GM18868 (cell line): ENCODE data around the gene STIMATE.

Experiments used
- ATAC-seq: cut with Tn5 transposase; IDR thresholded peaks from one replicate; pipeline ENCODE4 v1.9.1; 2021; ENCODE audit warnings: mild to moderate bottlenecking, moderate library complexity; ENCODE audit not compliant: unreplicated experiment

The STIMATE gene

GRCh38 chr3:52843108-52843865 lies 54.1 kb downstream of the STIMATE start:
- ATAC-seq = no peak

DNA sequence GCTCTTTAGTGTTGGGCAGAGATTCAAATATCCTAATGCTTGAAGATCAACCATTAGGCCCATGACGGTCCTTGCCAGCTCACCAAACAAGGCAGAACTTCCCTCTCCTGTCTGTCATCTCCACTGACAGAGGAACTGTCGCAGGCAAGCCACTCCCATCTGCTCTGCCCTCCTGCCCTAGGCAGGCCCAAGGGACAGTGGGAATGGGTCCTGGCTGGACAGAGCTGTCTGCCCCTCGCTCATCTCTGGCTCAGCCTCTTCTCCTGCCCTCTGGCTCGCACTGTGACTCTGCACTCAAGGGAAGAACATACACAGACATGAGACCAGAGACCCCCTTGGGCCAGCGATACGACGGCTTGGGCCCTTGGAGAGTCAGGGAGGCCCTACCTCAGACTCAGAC lies 54.9 kb downstream of the STIMATE start:
- ATAC-seq = no peak

DNA sequence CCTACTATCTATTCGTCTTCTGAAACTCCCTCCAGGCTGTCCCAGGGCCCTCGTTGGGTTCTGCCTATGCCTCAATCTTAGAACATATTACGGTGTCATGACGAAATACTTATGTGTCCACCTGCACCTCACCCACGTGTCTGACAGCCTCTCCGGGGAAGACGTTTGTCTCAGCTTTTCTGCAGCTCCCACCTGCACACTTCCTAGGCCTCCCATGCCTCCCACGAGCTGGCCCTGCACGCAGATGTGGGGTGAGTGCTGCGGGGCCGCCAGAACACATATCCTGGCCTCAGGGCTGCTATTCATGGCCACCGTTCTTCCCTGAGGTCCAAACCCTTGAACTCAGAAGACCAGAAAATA lies 55.4 kb downstream of the STIMATE start:
- no peak for ATAC-seq

DNA sequence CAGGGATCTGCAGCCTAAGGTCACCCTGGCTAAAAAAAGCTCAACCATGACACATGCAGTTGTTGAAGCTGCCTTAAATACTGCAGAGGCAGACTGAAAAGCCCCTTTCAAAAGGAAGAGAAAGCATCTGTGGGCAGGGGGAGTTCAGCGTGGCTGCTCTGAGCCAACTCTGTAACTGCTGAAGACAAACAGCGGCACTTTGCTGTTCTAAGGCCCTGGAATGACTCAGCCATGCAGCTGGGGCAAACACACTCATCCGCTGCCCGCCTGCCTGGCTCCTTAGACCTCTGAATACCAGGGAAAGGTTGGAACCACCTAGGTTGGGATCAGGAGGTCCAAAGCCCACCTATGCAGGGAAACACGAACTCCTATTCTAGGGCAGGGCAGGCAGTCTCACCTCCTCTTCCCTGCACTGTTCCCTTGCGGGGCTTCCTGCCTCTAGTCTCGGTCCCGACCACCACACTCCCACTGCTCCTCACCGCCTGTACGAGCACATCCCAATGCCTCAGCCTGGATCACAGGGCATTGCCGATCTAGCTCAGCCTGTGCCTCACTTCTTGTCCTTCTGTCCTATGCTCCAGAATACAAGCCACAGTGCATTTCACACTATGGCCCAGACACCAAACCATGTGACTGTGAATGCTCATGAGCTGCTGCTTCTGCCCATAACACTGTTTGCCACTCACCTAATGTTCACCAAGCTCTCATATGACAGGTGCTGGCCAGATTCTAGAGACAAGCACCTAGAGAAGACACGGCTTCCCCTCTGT lies 56.0 kb downstream of the STIMATE start:
- peak; percentile 86 for ATAC-seq

- no peak for ATAC-seq
Measured at GRCh38 chr3:52839892-52840545, 57.3 kb downstream of the STIMATE start.

- no peak for ATAC-seq
Measured at GRCh38 chr3:52839268-52839575, 58.1 kb downstream of the STIMATE start.

- ATAC-seq = no peak
Measured at GRCh38 chr3:52838561-52839267, 58.6 kb downstream of the STIMATE start.

GRCh38 chr3:52836986-52837385 lies 60.4 kb downstream of the STIMATE start:
- ATAC-seq = no peak

DNA sequence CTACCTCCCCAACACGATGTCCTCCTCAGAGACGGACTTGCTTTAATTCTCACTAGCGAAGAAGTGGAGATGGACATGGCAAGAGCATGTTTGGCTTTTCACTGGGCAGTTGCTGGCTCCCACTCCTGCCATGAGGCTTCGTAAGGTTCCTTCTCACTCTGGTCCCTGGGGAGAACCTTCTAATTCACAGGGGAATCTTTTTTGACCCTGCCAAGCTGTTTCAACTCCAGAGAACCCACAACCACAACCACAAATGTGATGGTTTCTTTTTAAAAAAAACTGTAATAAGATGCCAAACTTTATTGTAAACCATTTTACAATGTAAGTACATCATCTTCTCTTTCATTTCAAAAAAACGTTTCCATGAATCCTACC lies 60.9 kb downstream of the STIMATE start:
- ATAC-seq = no peak

DNA sequence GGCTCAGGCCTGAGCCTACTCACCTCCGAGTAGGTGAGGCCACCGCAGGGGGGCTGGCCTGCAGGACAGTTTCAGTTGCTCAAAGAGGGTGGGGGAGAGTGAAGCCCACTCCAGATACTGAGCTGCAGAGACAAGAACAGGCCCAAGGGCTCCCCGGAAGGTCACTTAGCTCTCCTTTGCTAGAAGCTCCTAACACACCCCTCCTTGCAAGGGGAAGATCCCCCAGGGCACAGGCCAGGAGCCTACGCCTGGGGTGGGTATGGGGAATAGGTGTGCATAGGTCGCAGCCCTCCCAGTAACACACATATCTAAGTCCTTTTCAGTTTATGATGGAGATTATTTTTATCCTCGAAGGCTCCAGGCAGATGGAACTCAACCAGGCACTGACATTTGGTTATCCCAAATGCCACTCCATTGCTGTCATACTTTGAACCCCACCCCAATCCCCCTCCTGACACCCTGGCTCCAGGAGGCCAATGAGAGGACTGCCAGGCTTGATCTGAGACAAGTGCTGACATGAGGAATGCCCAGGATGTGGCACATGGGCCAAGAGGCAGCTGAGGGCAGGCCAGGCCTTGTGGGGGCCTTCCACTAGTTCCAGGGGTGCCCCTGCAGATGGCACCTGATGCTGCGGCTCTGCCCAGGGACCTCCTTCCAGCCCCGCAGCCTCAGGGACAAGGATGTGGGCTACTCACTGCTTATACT lies 61.4 kb downstream of the STIMATE start:
- no peak for ATAC-seq

GRCh38 chr3:52834871-52835501 lies 62.4 kb downstream of the STIMATE start, which contains the start of gene MUSTN1:
Gene MUSTN1 (minus strand): TSS chr3:52835019. CDS start chr3:52834948, 71 bp downstream.
- ATAC-seq = no peak

GRCh38 chr3:52833202-52833601 lies 64.1 kb downstream of the STIMATE start:
- ATAC-seq = no peak

- ATAC-seq = no peak
Measured at GRCh38 chr3:52831500-52832301, 65.6 kb downstream of the STIMATE start.

DNA sequence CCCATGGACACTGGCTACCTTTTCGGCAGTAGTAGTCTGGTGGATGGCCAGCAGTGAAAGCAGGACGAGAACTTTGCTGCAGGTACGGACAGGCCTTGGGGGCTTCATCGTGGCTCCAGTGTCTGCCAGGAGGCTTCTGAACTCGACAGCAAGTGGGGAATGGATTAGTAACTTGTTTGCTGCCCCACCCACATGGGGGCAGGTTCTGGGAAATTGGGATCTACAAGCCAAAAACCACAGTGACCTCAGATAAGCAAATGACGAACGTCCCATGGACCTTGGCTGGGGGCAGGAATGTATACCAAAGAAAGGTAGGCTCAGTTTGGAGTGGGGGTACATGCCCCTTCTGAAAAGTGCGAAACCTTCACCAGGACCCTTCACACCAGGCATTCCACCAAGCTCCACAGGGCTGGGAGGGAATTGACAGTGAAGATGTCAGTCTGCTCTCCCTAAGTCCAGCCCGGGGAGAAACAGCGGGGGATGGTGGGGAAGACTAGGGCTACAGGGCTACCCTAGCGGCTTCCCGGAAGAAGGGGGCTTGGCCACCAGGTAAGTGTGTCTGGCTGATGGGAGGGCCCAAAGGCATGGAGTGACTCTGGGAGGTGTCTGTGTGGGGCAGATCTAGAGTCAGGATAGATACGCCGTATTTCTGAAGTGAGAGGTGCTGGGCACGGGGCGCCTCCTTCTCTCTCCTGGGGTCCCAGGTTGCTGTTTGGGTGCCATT lies 66.7 kb downstream of the STIMATE start, which contains the start of gene ITIH4:
Gene ITIH4, minus strand, starts transcription at position 138 of the 724 bp plus-strand sequence. Its CDS starts 30 bp downstream, at position 108.
- no peak for ATAC-seq

GRCh38 chr3:52829906-52830463 lies 67.4 kb downstream of the STIMATE start:
- no peak for ATAC-seq

- ATAC-seq = no peak
Measured at GRCh38 chr3:52829482-52829881, 67.9 kb downstream of the STIMATE start.

DNA sequence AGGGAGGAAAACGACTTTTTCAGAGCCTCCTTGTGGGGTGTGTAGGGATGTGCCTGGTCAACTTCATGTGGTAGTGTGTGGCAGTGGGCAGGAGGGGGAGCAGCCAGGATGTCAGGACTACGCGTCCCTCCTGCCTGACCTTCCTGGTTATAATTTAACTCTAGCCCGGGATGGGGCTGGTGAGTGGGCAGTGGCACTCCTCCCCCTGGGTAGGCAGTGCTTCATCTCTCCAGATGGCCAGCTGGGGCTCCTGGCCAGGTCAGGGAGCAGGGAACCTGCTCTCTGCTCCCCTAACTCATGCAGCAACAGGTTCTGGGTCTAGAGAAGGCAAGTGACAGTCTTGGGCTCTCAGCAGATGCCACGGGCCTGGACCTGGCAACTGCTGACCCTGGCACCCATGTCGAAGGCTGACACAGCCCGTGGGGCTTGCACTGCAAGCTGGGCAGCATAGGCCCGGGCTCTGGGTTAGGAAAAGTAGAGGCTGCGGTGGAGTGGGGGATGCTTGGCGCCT lies 69.4 kb downstream of the STIMATE start:
- no peak for ATAC-seq

DNA sequence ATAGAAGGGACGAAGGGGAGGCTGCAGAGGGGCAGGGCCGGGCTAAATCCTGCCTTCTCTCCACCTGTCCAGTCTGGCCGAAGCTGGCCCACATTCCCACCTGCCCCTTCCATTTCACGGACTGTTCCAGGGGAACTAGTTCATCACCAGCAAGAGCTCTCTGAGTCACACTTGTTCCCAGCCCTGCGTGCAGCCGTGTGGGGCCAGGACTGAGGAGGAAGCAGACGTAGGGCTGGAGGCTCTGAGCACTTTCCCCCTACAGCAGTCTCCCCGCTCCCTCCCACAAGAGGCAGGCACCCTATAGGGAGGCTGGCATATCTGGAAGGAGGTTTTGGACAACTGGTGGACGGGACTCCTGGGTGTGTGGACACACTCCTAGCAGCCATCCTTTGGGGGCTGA lies 69.9 kb downstream of the STIMATE start:
- ATAC-seq = no peak
